Thyroid gland (tissue), 4 donors: Measurements from ENCODE around the gene STXBP3.

Experiments used
- CTCF ChIP-seq, 6 experiments: fragments of 200-600 bp in 3 of 6; fragments of 450-650 bp in 3 of 6; sonication (generic) in 3 of 6; IDR thresholded peaks; one replicate each; pipeline ENCODE4 v1.5.1; 2016 to 2019; ENCODE audit warnings: antibody characterized with exemption in 6 of 6, mild to moderate bottlenecking in 2 of 6, inconsistent platforms in 1 of 6, moderate library complexity in 1 of 6
- POLR2A ChIP-seq, 2 donors: fragments of 450-650 bp; IDR thresholded peaks; one replicate each; pipeline ENCODE4 v1.6.1; 2017; ENCODE audit warnings: antibody characterized with exemption in 2 of 2, mild to moderate bottlenecking in 2 of 2, moderate library complexity in 1 of 2

GRCh38 chr1:108706643-108707042, 39.8 kb upstream of the STXBP3 start:
- no peak for TF ChIP-seq CTCF (IDR thresholded peaks at IDR 0.05)
- TF ChIP-seq POLR2A (IDR thresholded peaks at IDR 0.05) = no peak
